ENCODE data around the gene PHB1. TPM values are rescaled to one million over a fixed set of nuclear protein-coding genes. Genes with fewer than 3 reads are reported as not detected.

Gene PHB1
- total RNA-seq, 1 donor from 2014 or later: 127 TPM

GRCh38 chr17:49457564-49458535 lies 43.2 kb upstream of the PHB1 start:
- H3K27ac ChIP-seq: no peak overlapping the region
- intact Hi-C loops (cut with DNase I): no loop called here
- no peak overlapping the region for H3K4me3 ChIP-seq
- no peaks in the 10 kb centered on the region for H3K9me3 ChIP-seq
- peaks cover 36% of the 10 kb centered on the region for H3K27me3 ChIP-seq
- H3K4me1 ChIP-seq: no peaks in the 10 kb centered on the region
- no peaks in the 10 kb centered on the region for H3K36me3 ChIP-seq
- TF ChIP-seq, protein P1, sequence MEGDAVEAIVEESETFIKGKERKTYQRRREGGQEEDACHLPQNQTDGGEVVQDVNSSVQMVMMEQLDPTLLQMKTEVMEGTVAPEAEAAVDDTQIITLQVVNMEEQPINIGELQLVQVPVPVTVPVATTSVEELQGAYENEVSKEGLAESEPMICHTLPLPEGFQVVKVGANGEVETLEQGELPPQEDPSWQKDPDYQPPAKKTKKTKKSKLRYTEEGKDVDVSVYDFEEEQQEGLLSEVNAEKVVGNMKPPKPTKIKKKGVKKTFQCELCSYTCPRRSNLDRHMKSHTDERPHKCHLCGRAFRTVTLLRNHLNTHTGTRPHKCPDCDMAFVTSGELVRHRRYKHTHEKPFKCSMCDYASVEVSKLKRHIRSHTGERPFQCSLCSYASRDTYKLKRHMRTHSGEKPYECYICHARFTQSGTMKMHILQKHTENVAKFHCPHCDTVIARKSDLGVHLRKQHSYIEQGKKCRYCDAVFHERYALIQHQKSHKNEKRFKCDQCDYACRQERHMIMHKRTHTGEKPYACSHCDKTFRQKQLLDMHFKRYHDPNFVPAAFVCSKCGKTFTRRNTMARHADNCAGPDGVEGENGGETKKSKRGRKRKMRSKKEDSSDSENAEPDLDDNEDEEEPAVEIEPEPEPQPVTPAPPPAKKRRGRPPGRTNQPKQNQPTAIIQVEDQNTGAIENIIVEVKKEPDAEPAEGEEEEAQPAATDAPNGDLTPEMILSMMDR (IDR thresholded peaks at IDR 0.05): no peak
- DNase-seq (no peak), ATAC-seq (no peak)

- DNase-seq (no peak), ATAC-seq (no peak)
- intact Hi-C loops (cut with DNase I): no loop called here
- H3K4me1 ChIP-seq: no peaks in the 10 kb centered on the region
- H3K4me3 ChIP-seq: no peak overlapping the region
- H3K9me3 ChIP-seq: no peaks in the 10 kb centered on the region
- H3K36me3 ChIP-seq: no peaks in the 10 kb centered on the region
- H3K27me3 ChIP-seq: peaks cover 31% of the 10 kb centered on the region
- TF ChIP-seq, protein P1 (IDR thresholded peaks at IDR 0.05): no peak
- H3K27ac ChIP-seq: no peak overlapping the region
Measured at GRCh38 chr17:49456183-49456965, 41.7 kb upstream of the PHB1 start.

GRCh38 chr17:49455272-49455861 lies 40.7 kb upstream of the PHB1 start:
- H3K27ac ChIP-seq: no peak overlapping the region
- H3K4me1 ChIP-seq: no peaks in the 10 kb centered on the region
- DNase-seq (no peak), ATAC-seq (no peak)
- no peaks in the 10 kb centered on the region for H3K36me3 ChIP-seq
- H3K27me3 ChIP-seq: peaks cover 21% of the 10 kb centered on the region
- no peaks in the 10 kb centered on the region for H3K9me3 ChIP-seq
- TF ChIP-seq, protein P1 (IDR thresholded peaks at IDR 0.05): no peak
- no peak overlapping the region for H3K4me3 ChIP-seq
- intact Hi-C loops (cut with DNase I): no loop called here

DNA sequence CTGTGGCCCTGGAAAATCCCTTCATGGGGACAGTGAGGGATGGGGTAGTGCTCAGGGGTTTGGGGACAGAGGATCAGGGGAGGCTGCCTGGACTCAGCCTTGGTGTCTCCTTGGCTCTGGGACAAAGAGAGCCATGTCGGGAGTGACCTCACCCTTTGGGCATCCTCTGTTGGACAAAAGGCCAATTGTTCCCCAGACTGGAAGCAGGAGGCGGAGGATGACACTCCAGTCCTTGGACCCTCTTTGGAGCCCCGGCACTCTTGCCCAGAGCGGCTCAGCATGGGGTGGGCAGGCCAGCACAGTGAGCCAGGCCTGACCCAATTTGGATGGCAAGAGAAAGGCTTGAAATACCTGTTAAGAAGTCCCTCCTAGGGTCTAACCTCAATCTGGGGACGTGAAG lies 39.4 kb upstream of the PHB1 start:
- Histone ChIP-seq H3K27ac (no peak overlapping the region), H3K4me1 (no peaks in the 10 kb centered on the region), H3K4me3 (no peak overlapping the region), H3K9me3 (no peaks in the 10 kb centered on the region), H3K27me3 (peaks cover 13% of the 10 kb centered on the region), H3K36me3 (no peaks in the 10 kb centered on the region)
- DNase-seq (no peak), ATAC-seq (no peak)
- TF ChIP-seq, protein P1 (IDR thresholded peaks at IDR 0.05): no peak
- intact Hi-C loops (cut with DNase I): no loop called here

DNA sequence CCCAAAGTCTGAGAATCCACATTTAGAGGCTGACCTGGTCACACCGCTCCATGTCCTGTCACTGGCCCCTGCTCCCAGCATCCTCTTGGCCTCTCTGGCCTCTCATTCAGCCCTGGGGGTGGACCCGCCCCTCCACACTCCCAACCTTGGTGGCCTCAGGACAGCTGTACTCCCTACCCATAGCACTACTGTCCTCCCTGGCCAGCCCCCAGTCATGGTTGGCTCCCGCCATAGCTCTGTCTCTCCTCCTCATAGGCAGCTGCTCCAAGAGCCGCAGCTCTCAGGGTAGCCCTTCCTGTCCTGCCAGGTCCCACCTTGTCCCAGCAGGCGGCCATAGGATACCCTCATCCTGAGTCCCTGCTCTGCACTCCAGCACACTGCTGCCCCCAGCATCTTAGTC lies 38.0 kb upstream of the PHB1 start:
- Histone ChIP-seq H3K36me3 (no peaks in the 10 kb centered on the region), H3K27ac (no peak overlapping the region), H3K9me3 (no peaks in the 10 kb centered on the region), H3K4me1 (no peaks in the 10 kb centered on the region), H3K27me3 (peaks cover 10% of the 10 kb centered on the region), H3K4me3 (no peak overlapping the region)
- DNase-seq (no peak), ATAC-seq (no peak)
- TF ChIP-seq, protein P1 (IDR thresholded peaks at IDR 0.05): no peak
- intact Hi-C loops (cut with DNase I): no loop called here
